Right ventricle myocardium superior (tissue), 1 donor: ENCODE data around the gene DGCR6L. TPM values are rescaled to one million over a fixed set of nuclear protein-coding genes. Genes with fewer than 3 reads are reported as not detected.
"Not testable (repeated sequence)": the region's sequence is repeated elsewhere in the genome, so short reads cannot be mapped to it uniquely, and the experiment has no call there.

ENCODE experiments used
- ATAC-seq: fragments of 200-7000 bp; cut with Tn5 transposase; one replicate; pipeline ENCODE4 v1.9.1; 2020; ENCODE audit warnings: mild to moderate bottlenecking; ENCODE audit not compliant: poor library complexity
- DNase-seq: peaks from one replicate; pipeline ENCODE4 v3.0.0-alpha.2; 2020
- intact Hi-C: fragments of 100-400 bp; cut with DNase I; formaldehyde crosslinking; loops from one replicate; pipeline ENCODE4 v1.11.2; 2022
- total RNA-seq: library from RNA; stranded (reverse); fragmentation: NEBNext Ultra II Directional; extraction: Animal tissue kit (Norgen Biotek cat#: 25700); gene quantifications from one replicate; pipeline ENCODE4 v1.2.1, GENCODE V29; 2021
- donor health status: DM: no; HTN: yes; CAD: no; lungs with severe emphysema.

Gene DGCR6L
- total RNA-seq, 1 donor from 2014 or later, result 45.1 TPM

DNA sequence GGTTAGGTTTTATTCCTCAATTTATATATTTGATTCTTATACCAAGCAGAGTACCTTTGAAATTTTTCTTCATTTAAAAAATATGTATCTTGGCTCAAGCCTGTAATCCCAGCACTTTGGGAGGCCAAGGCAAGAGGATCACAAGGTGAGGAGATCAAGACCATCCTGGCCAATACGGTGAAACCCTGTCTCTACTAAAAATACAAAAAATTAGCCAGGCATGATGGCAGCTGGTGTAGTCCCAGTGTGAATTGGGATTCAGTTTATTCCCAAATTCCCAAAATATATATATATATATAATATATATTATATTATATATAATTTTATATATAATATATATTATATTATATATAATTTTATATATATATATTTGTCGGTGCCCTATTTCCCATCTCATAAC, 18.4 kb upstream of the DGCR6L start:
- ATAC-seq, intact Hi-C loops, DNase-seq: not testable (repeated sequence)

GRCh38 chr22:20337807-20338206, 17.9 kb upstream of the DGCR6L start:
- DNase-seq, ATAC-seq, intact Hi-C loops: not testable (repeated sequence)

DNA sequence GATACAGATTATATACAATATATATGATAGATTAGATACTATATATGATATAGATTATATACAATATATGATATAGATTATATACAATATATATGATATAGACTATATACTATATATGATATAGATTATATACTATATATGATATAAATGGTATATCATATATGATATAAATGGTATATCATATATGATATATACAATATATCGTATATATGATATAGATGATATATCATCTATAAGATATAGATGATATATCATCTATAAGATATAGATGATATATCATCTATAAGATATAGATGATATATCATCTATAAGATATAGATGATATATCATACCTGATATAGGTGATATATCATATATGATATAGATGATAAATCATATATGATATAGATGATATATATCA, 16.7 kb upstream of the DGCR6L start:
- ATAC-seq, intact Hi-C loops: not testable (repeated sequence)

GRCh38 chr22:20328569-20328930, 8.7 kb upstream of the DGCR6L start:
- ATAC-seq, DNase-seq, intact Hi-C loops: not testable (repeated sequence)

More for the DNA sequence above, 16.7 kb upstream of the DGCR6L start:
- DNase-seq, result not testable (repeated sequence)

- intact Hi-C loops, ATAC-seq, DNase-seq: not testable (repeated sequence)
Observed at GRCh38 chr22:20325996-20326395, 6.1 kb upstream of the DGCR6L start.

- DNase-seq (no peak), ATAC-seq (no peak)
- intact Hi-C loops, result no loop called here
Observed at GRCh38 chr22:20324139-20324516, 4.3 kb upstream of the DGCR6L start.

DNA sequence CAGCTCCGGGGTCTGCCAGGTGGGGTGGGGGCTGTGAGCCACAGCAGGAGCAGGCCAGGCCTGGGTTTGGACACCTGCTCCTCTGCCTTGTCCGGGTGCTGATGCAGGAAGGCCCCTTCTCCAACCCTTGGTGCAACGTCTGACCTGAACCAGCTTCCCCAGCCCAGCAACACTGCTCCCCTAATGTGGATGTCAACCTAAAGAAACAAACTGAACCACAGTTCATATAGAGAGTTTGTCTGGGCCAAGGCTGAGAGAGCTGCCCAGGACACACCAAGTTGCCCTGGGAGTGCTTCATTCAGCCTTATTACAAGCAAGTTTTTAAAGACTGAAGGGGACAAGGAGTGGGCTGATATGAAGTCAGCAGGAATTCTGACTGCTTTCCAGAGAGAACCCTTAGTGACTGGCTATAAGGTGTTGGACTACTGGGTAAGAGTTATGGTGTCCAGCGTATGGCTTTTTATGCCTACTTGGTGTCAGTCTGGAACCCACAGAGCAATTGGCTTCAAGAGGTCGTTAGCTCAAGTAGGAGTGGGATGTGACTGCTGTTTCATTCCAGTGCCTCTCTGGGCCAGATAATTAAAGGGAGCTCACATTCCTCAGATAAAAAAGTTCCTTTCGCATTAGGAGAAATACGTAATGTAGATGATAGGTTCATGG, 1.8 kb upstream of the DGCR6L start:
- ATAC-seq, intact Hi-C loops: not testable (repeated sequence)
- DNase-seq, result peak; percentile 26

DNA sequence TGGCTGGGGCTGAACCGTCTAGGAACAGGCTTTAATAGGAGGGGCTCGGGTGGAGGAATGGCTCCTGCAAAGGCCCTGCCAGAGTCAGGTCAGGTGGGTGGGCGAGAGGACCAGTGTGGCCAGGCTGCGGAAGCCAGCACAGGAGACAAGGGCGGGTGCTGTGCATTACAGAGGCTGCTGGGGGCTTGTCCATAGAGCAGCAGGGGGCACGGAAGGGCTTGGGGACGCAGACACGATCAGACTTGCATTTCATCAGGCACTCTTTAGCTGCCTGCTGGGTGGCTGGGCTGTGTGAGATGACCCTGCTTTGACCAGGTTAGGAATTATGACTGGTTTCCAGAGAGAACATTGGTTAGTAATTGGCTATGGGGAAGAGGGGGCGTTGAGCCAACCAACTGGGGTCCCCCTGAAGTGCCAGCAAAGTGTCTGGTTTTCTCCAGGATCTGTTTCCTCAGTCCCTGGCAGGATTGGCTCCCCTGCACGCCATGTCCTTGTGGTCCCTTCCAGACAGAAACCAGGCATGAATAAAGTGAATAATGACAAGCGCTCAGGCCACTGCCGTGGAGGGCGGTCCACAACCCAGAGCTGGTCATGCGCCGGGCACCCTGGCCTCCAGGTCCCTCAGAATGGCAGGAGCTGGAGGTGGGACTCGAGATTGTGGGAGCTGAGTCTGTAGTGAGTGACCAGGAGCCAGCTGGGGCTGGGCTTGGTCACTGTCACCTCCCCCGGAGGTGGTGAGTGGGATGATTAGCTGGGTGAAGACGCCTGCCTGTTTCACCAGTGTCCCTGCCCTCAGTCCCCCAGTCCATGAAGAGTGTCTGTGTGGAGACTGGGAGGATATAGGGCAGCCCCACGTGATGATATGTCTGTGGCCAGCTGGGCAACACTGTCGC, 1.0 kb upstream of the DGCR6L start:
- intact Hi-C loops, result not testable (repeated sequence)
- ATAC-seq (peak; percentile 30), DNase-seq (peak; percentile 36)

GRCh38 chr22:20319041-20319744, 667 bp downstream of the DGCR6L start:
- no peak for ATAC-seq
- DNase-seq, result peak; percentile 30
- intact Hi-C loops, result no loop called here

GRCh38 chr22:20318043-20318688, 1.7 kb downstream of the DGCR6L start:
- ATAC-seq, intact Hi-C loops, DNase-seq: not testable (repeated sequence)

- DNase-seq, ATAC-seq, intact Hi-C loops: not testable (repeated sequence)
Observed at GRCh38 chr22:20317402-20318042, 2.3 kb downstream of the DGCR6L start.

- DNase-seq, result no peak
- no peak for ATAC-seq
- intact Hi-C loops, result no loop called here
Observed at GRCh38 chr22:20316844-20317401, 2.9 kb downstream of the DGCR6L start.

GRCh38 chr22:20316217-20316843, 3.5 kb downstream of the DGCR6L start:
- intact Hi-C loops, result no loop called here
- DNase-seq (peak; percentile 27), ATAC-seq (no peak)

- intact Hi-C loops, result no loop called here
- DNase-seq, result peak; percentile 39
- no peak for ATAC-seq
Observed at GRCh38 chr22:20315337-20316216, 4.3 kb downstream of the DGCR6L start.

GRCh38 chr22:20314741-20315336, 5.0 kb downstream of the DGCR6L start:
- DNase-seq, result peak; percentile 31
- intact Hi-C loops, ATAC-seq: not testable (repeated sequence)

- DNase-seq, ATAC-seq, intact Hi-C loops: not testable (repeated sequence)
Observed at GRCh38 chr22:20314206-20314605, 5.7 kb downstream of the DGCR6L start.
